GM18909 (cell line): ENCODE results near the gene IMPDH1.
A peak's percentile ranks its signal among the peaks of the same experiment; 100 is the strongest.

ENCODE experiments used
- ATAC-seq: cut with Tn5 transposase; IDR thresholded peaks from one replicate; pipeline ENCODE4 v1.9.1; 2021; ENCODE audit warnings: mild to moderate bottlenecking; ENCODE audit not compliant: unreplicated experiment, poor library complexity

The IMPDH1 gene

GRCh38 chr7:128406314-128407232 is 3.2 kb downstream of the IMPDH1 start:
- no peak for ATAC-seq

- ATAC-seq, result no peak
These were observed 4.1 kb downstream of the IMPDH1 start for GRCh38 chr7:128405471-128406313.

- no peak for ATAC-seq
These were observed 4.8 kb downstream of the IMPDH1 start for GRCh38 chr7:128404886-128405470.

- ATAC-seq, result no peak
These were observed 5.6 kb downstream of the IMPDH1 start for GRCh38 chr7:128404143-128404681.

- no peak for ATAC-seq
These were observed 6.1 kb downstream of the IMPDH1 start for GRCh38 chr7:128403676-128404075.

GRCh38 chr7:128402356-128402755 is 7.4 kb downstream of the IMPDH1 start:
- ATAC-seq, result no peak

GRCh38 chr7:128400566-128400965 is 9.2 kb downstream of the IMPDH1 start:
- no peak for ATAC-seq

GRCh38 chr7:128399991-128400390 is 9.8 kb downstream of the IMPDH1 start:
- ATAC-seq, result no peak

GRCh38 chr7:128398841-128399135 is 11.0 kb downstream of the IMPDH1 start:
- no peak for ATAC-seq

- peak; percentile 47 for ATAC-seq
These were observed 11.6 kb downstream of the IMPDH1 start for GRCh38 chr7:128398016-128398840.

GRCh38 chr7:128396357-128396756 is 13.4 kb downstream of the IMPDH1 start:
- no peak for ATAC-seq

GRCh38 chr7:128395748-128396147 is 14.0 kb downstream of the IMPDH1 start:
- ATAC-seq, result no peak

GRCh38 chr7:128394904-128395496 is 14.8 kb downstream of the IMPDH1 start:
- ATAC-seq, result no peak

- no peak for ATAC-seq
These were observed 16.1 kb downstream of the IMPDH1 start for GRCh38 chr7:128393526-128394330.

GRCh38 chr7:128392446-128393327 is 17.1 kb downstream of the IMPDH1 start:
- ATAC-seq, result no peak

- no peak for ATAC-seq
These were observed 18.0 kb downstream of the IMPDH1 start for GRCh38 chr7:128391805-128392204.

- no peak for ATAC-seq
These were observed 18.8 kb downstream of the IMPDH1 start for GRCh38 chr7:128390871-128391565.
